ENCODE results near the gene HPGD. TPM values are rescaled to one million over a fixed set of nuclear protein-coding genes. Genes with fewer than 3 reads are reported as not detected.

HPGD gene
- total and polyA plus RNA-seq, 2 of the 8 experiments (the other 6 are each of a cell fraction or from before 2014, with no cell fraction given) = 1.1 to 1.3 TPM

- Histone ChIP-seq H3K23me2 (ENCODE audit: low read depth, low read length) (no peaks in the 10 kb centered on the region), H3K56ac (replicated peaks; ENCODE audit: insufficient read length, low read depth, low read length) (no peak overlapping the region), H4K8ac (ENCODE audit: extremely low read depth, insufficient read depth, low read length) (no peak overlapping the region), H3K27me3 (replicated peaks in 1 of 4; ENCODE audit: control insufficient read depth in 3 of 4, extremely low read depth in 1 of 4, insufficient read depth in 3 of 4, low read length in 3 of 4) (no peaks in the 10 kb centered on the region), H3K27ac (ENCODE audit: low read depth, low read length) (no peak overlapping the region), H3K14ac (ENCODE audit: insufficient read length) (no peak overlapping the region), H2BK120ac (replicated peaks; ENCODE audit: low read depth, low read length) (peak overlapping the region; percentile 22), H4K5ac (ENCODE audit: insufficient read length, low read depth, low read length) (no peak overlapping the region), H2BK12ac (ENCODE audit: low read depth, low read length) (no peak overlapping the region), H2AFZ (ENCODE audit: low read length) (no peak overlapping the region), H2BK20ac (ENCODE audit: low read length) (no peak overlapping the region), H3K79me2 (ENCODE audit: control insufficient read depth in 1 of 2, insufficient read depth in 2 of 2, low read length in 2 of 2) (no peaks in the 10 kb centered on the region), H2AK5ac (ENCODE audit: low read depth, low read length) (no peak overlapping the region), H2BK15ac (ENCODE audit: low read length) (no peak overlapping the region), H3K9ac (replicated peaks in 1 of 4; ENCODE audit: extremely low read depth in 1 of 4, low read depth in 3 of 4, low read length in 3 of 4) (no peak overlapping the region), H3K4me2 (ENCODE audit: insufficient read depth in 1 of 2, low read depth in 2 of 2, low read length in 2 of 2) (no peak overlapping the region), H3K79me1 (ENCODE audit: low read depth, low read length) (no peaks in the 10 kb centered on the region), H2BK5ac (ENCODE audit: low read depth, low read length) (no peak overlapping the region), H3K18ac (ENCODE audit: extremely low read depth, low read length) (no peak overlapping the region), H4K20me1 (replicated peaks in 1 of 2; ENCODE audit: control insufficient read depth in 1 of 2, insufficient read depth in 2 of 2, low read length in 2 of 2) (no peaks in the 10 kb centered on the region), H3K23ac (ENCODE audit: insufficient read length) (no peak overlapping the region), H3K4ac (replicated peaks; ENCODE audit: insufficient read length, low read depth, low read length) (no peak overlapping the region), H3K9me3 (ENCODE audit: insufficient read depth in 2 of 2, low read depth in 1 of 2, low read length in 1 of 2) (no peaks in the 10 kb centered on the region), H4K91ac (replicated peaks; ENCODE audit: insufficient read length, low read length) (no peak overlapping the region), H3K36me3 (ENCODE audit: control insufficient read depth in 2 of 4, insufficient read depth in 4 of 4, low read length in 3 of 4) (no peaks in the 10 kb centered on the region), H3K4me1 (replicated peaks in 1 of 4; ENCODE audit: control insufficient read depth in 3 of 4, insufficient read depth in 4 of 4, low read length in 3 of 4) (peaks cover 0 to 9% (median 2%) of the 10 kb centered on the region in 4 experiments; a peak in 1 of 7 replicates), H3K4me3 (ENCODE audit: extremely low read depth in 1 of 4, insufficient read depth in 2 of 4, low read depth in 3 of 4, low read length in 4 of 4) (no peak overlapping the region)
- POLR2A ChIA-PET (ENCODE audit: partially characterized antibody) = no interaction called here
- 78% methylated on average over 3 of the region's 3 CpGs; no CpG with 5 or more reads in 1 of the 2 experiments for WGBS, 2 experiments (ENCODE audit: extremely low coverage in 1 of 2, insufficient coverage in 1 of 2, insufficient read length in 1 of 2, insufficient replicate concordance in 2 of 2, low coverage in 1 of 2, low lambda C conversion rate in 2 of 2, missing lambda C conversion rate in 1 of 2)
- CTCF ChIA-PET (ENCODE audit: partially characterized antibody) = interaction anchor here (1.3 to 1.4 kb wide), 2 partner anchors 10 to 15 kb away, joined by 4 to 5 read pairs; no protein-coding TSS in a partner anchor
- no peak for DNase-seq (ENCODE audit: low read depth in 1 of 2, low spot score in 2 of 2)
- no peak for FAIRE-seq
- TF ChIP-seq FOSL1 (IDR thresholded peaks at IDR 0.05; ENCODE audit: insufficient read depth, low read depth, low read length) = no peak
- no peak for TF ChIP-seq ATF2 (IDR thresholded peaks at IDR 0.05; ENCODE audit: low read length)
- no peak for TF ChIP-seq TCF12 (IDR thresholded peaks at IDR 0.05; ENCODE audit: low read depth, low read length)
- TF ChIP-seq TAF1 (IDR thresholded peaks at IDR 0.05; ENCODE audit: low read depth, low read length) = no peak
- no peak for TF ChIP-seq HDAC6 (IDR thresholded peaks at IDR 0.05; ENCODE audit: low read depth, low read length)
- no peak for TF ChIP-seq EP300 (IDR thresholded peaks at IDR 0.05; ENCODE audit: borderline replicate concordance in 1 of 2, low read depth in 2 of 2, low read length in 2 of 2)
- no peak for TF ChIP-seq BRCA1 (IDR thresholded peaks at IDR 0.05; ENCODE audit: low read depth, low read length)
- no peak for TF ChIP-seq RNF2 (IDR thresholded peaks at IDR 0.05; ENCODE audit: borderline replicate concordance, low read depth, low read length, missing control alignments, poor library complexity, severe bottlenecking)
- no peak for TF ChIP-seq SAP30 (IDR thresholded peaks at IDR 0.05; ENCODE audit: insufficient read depth, insufficient replicate concordance, low read length)
- no peak for TF ChIP-seq SIRT6 (IDR thresholded peaks at IDR 0.05; ENCODE audit: low read length)
- no peak for TF ChIP-seq MAX (IDR thresholded peaks at IDR 0.05)
- TF ChIP-seq CHD2 (IDR thresholded peaks at IDR 0.05; ENCODE audit: low read length) = no peak
- TF ChIP-seq CBX5 (IDR thresholded peaks at IDR 0.05; ENCODE audit: low read depth, low read length) = no peak
Observed at GRCh38 chr4:174450786-174451125, 71.5 kb downstream of the HPGD start.
